ENCODE measurements around the gene ZNF70. TPM values are rescaled to one million over a fixed set of nuclear protein-coding genes. Genes with fewer than 3 reads are reported as not detected.

ZNF70 gene
- total RNA-seq, 6 experiments from 2014 or later, result 0.51 to 1.2 (median 0.85) TPM

DNA sequence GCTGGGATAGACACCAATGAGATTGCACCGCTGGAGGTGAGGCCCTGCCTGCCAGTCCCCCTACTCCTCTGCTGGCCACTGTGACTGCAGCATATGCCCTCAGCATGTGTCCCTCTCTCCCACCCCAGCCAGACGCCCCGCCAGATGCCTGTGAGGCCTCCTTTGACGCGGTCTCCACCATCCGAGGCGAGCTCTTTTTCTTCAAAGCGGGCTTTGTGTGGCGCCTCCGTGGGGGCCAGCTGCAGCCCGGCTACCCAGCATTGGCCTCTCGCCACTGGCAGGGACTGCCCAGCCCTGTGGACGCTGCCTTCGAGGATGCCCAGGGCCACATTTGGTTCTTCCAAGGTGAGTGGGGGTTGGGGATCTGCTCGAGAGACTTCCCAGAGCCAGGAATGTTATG lies 30.2 kb upstream of the ZNF70 start:
- H3K36me3 ChIP-seq, result no peaks in the 10 kb centered on the region
- no peak overlapping the region for H3K4me3 ChIP-seq
- no CpG with 5 or more reads among the region's 15 CpGs for WGBS (ENCODE audit: insufficient coverage, low coverage, low lambda C conversion rate, missing lambda C conversion rate)
- TF ChIP-seq, protein P1, sequence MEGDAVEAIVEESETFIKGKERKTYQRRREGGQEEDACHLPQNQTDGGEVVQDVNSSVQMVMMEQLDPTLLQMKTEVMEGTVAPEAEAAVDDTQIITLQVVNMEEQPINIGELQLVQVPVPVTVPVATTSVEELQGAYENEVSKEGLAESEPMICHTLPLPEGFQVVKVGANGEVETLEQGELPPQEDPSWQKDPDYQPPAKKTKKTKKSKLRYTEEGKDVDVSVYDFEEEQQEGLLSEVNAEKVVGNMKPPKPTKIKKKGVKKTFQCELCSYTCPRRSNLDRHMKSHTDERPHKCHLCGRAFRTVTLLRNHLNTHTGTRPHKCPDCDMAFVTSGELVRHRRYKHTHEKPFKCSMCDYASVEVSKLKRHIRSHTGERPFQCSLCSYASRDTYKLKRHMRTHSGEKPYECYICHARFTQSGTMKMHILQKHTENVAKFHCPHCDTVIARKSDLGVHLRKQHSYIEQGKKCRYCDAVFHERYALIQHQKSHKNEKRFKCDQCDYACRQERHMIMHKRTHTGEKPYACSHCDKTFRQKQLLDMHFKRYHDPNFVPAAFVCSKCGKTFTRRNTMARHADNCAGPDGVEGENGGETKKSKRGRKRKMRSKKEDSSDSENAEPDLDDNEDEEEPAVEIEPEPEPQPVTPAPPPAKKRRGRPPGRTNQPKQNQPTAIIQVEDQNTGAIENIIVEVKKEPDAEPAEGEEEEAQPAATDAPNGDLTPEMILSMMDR (IDR thresholded peaks at IDR 0.05), result no peak
- TF ChIP-seq POLR2A (IDR thresholded peaks at IDR 0.05), result no peak
- peaks cover 0 to 21% (median 6%) of the 10 kb centered on the region in 4 donors for H3K4me1 ChIP-seq
- no peaks in the 10 kb centered on the region for H3K27me3 ChIP-seq
- H3K27ac ChIP-seq, result no peak overlapping the region
- DNase-seq, result no peak
- ATAC-seq, result no peak
- no peaks in the 10 kb centered on the region for H3K9me3 ChIP-seq
- intact Hi-C loops (cut with DNase I), result no loop called here

DNA sequence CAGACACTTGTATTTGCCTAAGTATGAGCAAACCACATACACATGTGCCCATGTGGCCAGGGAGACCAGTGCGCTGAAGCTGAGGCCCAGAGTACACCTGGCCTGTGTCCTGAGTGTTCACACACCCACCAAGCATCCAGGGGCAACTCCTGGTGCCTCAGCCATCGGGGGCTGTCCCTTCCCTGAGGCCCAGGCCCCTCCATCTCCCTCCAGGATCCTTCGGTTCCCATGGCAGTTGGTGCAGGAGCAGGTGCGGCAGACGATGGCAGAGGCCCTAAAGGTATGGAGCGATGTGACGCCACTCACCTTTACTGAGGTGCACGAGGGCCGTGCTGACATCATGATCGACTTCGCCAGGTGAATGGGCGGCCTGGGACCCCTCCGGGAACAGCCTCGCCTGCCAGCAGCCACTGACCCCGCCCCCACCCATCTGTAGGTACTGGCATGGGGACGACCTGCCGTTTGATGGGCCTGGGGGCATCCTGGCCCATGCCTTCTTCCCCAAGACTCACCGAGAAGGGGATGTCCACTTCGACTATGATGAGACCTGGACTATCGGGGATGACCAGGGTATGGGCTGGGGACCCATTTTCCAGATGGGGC lies 29.3 kb upstream of the ZNF70 start:
- Histone ChIP-seq H3K9me3 (no peaks in the 10 kb centered on the region), H3K4me3 (no peak overlapping the region), H3K4me1 (peaks cover 0 to 19% (median 5%) of the 10 kb centered on the region in 4 donors), H3K27me3 (no peaks in the 10 kb centered on the region), H3K36me3 (no peaks in the 10 kb centered on the region), H3K27ac (no peak overlapping the region)
- ATAC-seq, result no peak
- intact Hi-C loops (cut with DNase I), result no loop called here
- DNase-seq, result no peak
- WGBS (ENCODE audit: insufficient coverage, low coverage, low lambda C conversion rate, missing lambda C conversion rate), result no CpG with 5 or more reads among the region's 20 CpGs
- TF ChIP-seq, protein P1 (IDR thresholded peaks at IDR 0.05), result no peak
- TF ChIP-seq POLR2A (IDR thresholded peaks at IDR 0.05), result no peak

DNA sequence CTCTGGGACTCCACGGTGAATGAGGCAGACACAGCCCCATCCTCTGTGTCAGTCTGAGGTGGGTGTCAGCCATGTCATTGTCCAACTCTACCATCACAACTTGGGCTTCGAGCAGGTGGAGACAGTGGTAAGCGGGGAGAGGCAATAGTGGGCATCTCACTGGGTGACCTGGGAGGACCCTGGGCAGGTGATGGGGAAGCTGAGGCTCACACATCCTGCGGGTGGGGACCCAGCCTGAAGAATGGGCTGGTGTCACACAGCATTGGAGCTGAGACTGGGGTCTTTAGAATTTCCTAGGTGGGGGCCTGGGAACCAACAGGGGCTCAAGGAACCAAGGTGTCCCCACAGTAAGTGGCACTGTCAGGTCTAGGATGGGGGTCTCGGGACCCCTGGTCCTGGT lies 28.8 kb upstream of the ZNF70 start:
- Histone ChIP-seq H3K27me3 (no peaks in the 10 kb centered on the region), H3K4me3 (no peak overlapping the region), H3K4me1 (peaks cover 0 to 18% (median 5%) of the 10 kb centered on the region in 4 donors), H3K27ac (no peak overlapping the region), H3K36me3 (no peaks in the 10 kb centered on the region), H3K9me3 (no peaks in the 10 kb centered on the region)
- TF ChIP-seq, protein P1 (IDR thresholded peaks at IDR 0.05), result no peak
- WGBS (ENCODE audit: insufficient coverage, low coverage, low lambda C conversion rate, missing lambda C conversion rate), result 80% methylated on average over 1 of the region's 5 CpGs
- no peak for DNase-seq
- intact Hi-C loops (cut with DNase I), result loop anchor here (5.0 kb wide), 2 partner anchors 63 to 68 kb away; no protein-coding TSS in a partner anchor
- ATAC-seq, result no peak

DNA sequence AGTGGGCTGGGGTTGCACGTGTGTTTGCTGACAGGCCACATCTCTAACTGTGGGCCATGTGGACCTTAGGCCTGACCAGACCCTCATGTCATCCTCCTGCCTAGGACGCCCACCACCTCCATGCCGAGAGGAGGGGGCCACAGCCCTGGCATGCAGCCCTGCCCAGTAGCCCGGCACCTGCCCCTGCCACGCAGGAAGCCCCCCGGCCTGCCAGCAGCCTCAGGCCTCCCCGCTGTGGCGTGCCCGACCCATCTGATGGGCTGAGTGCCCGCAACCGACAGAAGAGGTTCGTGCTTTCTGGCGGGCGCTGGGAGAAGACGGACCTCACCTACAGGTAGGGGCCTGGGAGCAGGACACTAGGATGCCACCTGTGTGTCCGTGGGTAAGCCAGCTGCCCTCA lies 28.2 kb upstream of the ZNF70 start:
- H3K9me3 ChIP-seq, result no peaks in the 10 kb centered on the region
- H3K4me3 ChIP-seq, result no peak overlapping the region
- no peak for DNase-seq
- no peaks in the 10 kb centered on the region for H3K27me3 ChIP-seq
- H3K4me1 ChIP-seq, result peaks cover 0 to 15% (median 6%) of the 10 kb centered on the region in 4 donors
- no peaks in the 10 kb centered on the region for H3K36me3 ChIP-seq
- H3K27ac ChIP-seq, result no peak overlapping the region
- no peak for ATAC-seq
- WGBS (ENCODE audit: insufficient coverage, low coverage, low lambda C conversion rate, missing lambda C conversion rate), result no CpG with 5 or more reads among the region's 16 CpGs
- TF ChIP-seq, protein P1 (IDR thresholded peaks at IDR 0.05), result no peak
- no peak for TF ChIP-seq POLR2A (IDR thresholded peaks at IDR 0.05)
- intact Hi-C loops (cut with DNase I), result loop anchor here (5.0 kb wide), 2 partner anchors 63 to 68 kb away; no protein-coding TSS in a partner anchor

Data from right lobe of liver (tissue), 6 donors.